Mammary epithelial cell (primary cell): ENCODE measurements around the gene CPA1.

ENCODE experiments used
- CTCF ChIP-seq, 2 donors: IDR thresholded peaks in 1 of 2; conservative IDR thresholded peaks in 1 of 2; 2 replicates each; pipeline ENCODE4 v1.5.1; 2011 to 2012; ENCODE audit warnings: inconsistent platforms in 2 of 2, low read length in 2 of 2, mild to moderate bottlenecking in 2 of 2, control low read depth in 1 of 2, low read depth in 1 of 2; ENCODE audit not compliant: insufficient read depth in 1 of 2; ENCODE audit errors: extremely low read depth in 1 of 2
- EZH2 ChIP-seq: IDR thresholded peaks from 2 replicates; pipeline ENCODE4 v1.6.1; 2012; ENCODE audit warnings: low read length, inconsistent platforms, borderline replicate concordance

GRCh38 chr7:130429019-130429418 is 48.7 kb downstream of the CPA1 start:
- TF ChIP-seq CTCF (conservative IDR thresholded peaks at IDR 0.05 in 1 of 2, IDR thresholded peaks at IDR 0.05 in 1 of 2; ENCODE audit: extremely low read depth in 1 of 2, insufficient read depth in 1 of 2, low read depth in 1 of 2, low read length in 2 of 2) (no peak), EZH2 (no peak)
